ENCODE data around the gene RHO.
"Not testable (repeated sequence)": the region's sequence is repeated elsewhere in the genome, so short reads cannot be mapped to it uniquely, and the experiment has no call there.

Gene RHO

GRCh38 chr3:129528589-129529100 is at the start of gene RHO:
Gene RHO, plus strand, starts transcription at chr3:129528639. Its CDS starts 95 bp downstream, at chr3:129528734.
- DNase-seq: no peak

GRCh38 chr3:129481225-129481765 is 47.1 kb upstream of the RHO start:
- not testable (repeated sequence) for DNase-seq

- DNase-seq: no peak
Measured at GRCh38 chr3:129481766-129482332, 46.6 kb upstream of the RHO start.

GRCh38 chr3:129482721-129483120 is 45.7 kb upstream of the RHO start:
- DNase-seq: no peak

- DNase-seq: no peak
Measured at GRCh38 chr3:129483870-129484269, 44.6 kb upstream of the RHO start.

GRCh38 chr3:129485146-129485545 is 43.3 kb upstream of the RHO start:
- DNase-seq: not testable (repeated sequence)

GRCh38 chr3:129485721-129486663 is 42.4 kb upstream of the RHO start:
- no peak for DNase-seq

- no peak for DNase-seq
Measured at GRCh38 chr3:129486664-129487035, 41.8 kb upstream of the RHO start.

- DNase-seq: no peak
Measured at GRCh38 chr3:129487183-129487867, 41.1 kb upstream of the RHO start.

GRCh38 chr3:129487868-129488335 is 40.5 kb upstream of the RHO start:
- not testable (repeated sequence) for DNase-seq

GRCh38 chr3:129489258-129489657 is 39.2 kb upstream of the RHO start:
- DNase-seq: not testable (repeated sequence)

GRCh38 chr3:129490273-129490675 is 38.2 kb upstream of the RHO start:
- DNase-seq: no peak

GRCh38 chr3:129491077-129491476 is 37.4 kb upstream of the RHO start:
- not testable (repeated sequence) for DNase-seq

- no peak for DNase-seq
Measured at GRCh38 chr3:129491794-129492193, 36.6 kb upstream of the RHO start.

GRCh38 chr3:129492691-129493090 is 35.7 kb upstream of the RHO start:
- DNase-seq: no peak

- DNase-seq: no peak
Measured at GRCh38 chr3:129493206-129493605, 35.2 kb upstream of the RHO start.

GRCh38 chr3:129494499-129494898 is 33.9 kb upstream of the RHO start:
- DNase-seq: not testable (repeated sequence)

- DNase-seq: not testable (repeated sequence)
Measured at GRCh38 chr3:129495006-129495639, 33.3 kb upstream of the RHO start.

- not testable (repeated sequence) for DNase-seq
Measured at GRCh38 chr3:129497876-129498275, 30.6 kb upstream of the RHO start.

GRCh38 chr3:129498603-129499488 is 29.6 kb upstream of the RHO start:
- DNase-seq: not testable (repeated sequence)

GRCh38 chr3:129499604-129500333 is 28.7 kb upstream of the RHO start:
- not testable (repeated sequence) for DNase-seq

Data from NCI-H2029 treated with DMSO at 0.1 percent for 48 hours (cell line).